Measurements from ENCODE around the gene AARS1. TPM values are rescaled to one million over a fixed set of nuclear protein-coding genes. Genes with fewer than 3 reads are reported as not detected.
"Not testable (repeated sequence)": the region's sequence is repeated elsewhere in the genome, so short reads cannot be mapped to it uniquely, and the experiment has no call there.

Gene AARS1
- total RNA-seq, 1 donor from 2014 or later: 85.4 TPM

- DNase-seq (ENCODE audit: low spot score): no peak
These were observed 17.6 kb downstream of the AARS1 start for GRCh38 chr16:70271696-70272095.

GRCh38 chr16:70270176-70270575 lies 19.1 kb downstream of the AARS1 start:
- DNase-seq (ENCODE audit: low spot score): no peak

- DNase-seq (ENCODE audit: low spot score): no peak
These were observed 19.8 kb downstream of the AARS1 start for GRCh38 chr16:70269471-70269870.

- DNase-seq (ENCODE audit: low spot score): not testable (repeated sequence)
These were observed 21.4 kb downstream of the AARS1 start for GRCh38 chr16:70267922-70268321.

- DNase-seq (ENCODE audit: low spot score): no peak
These were observed 21.8 kb downstream of the AARS1 start for GRCh38 chr16:70267516-70267915.

GRCh38 chr16:70259903-70260302 lies 29.4 kb downstream of the AARS1 start:
- DNase-seq (ENCODE audit: low spot score): not testable (repeated sequence)

GRCh38 chr16:70258946-70259345 lies 30.4 kb downstream of the AARS1 start:
- no peak for DNase-seq (ENCODE audit: low spot score)

GRCh38 chr16:70258065-70258464 lies 31.2 kb downstream of the AARS1 start:
- no peak for DNase-seq (ENCODE audit: low spot score)

- DNase-seq (ENCODE audit: low spot score): no peak
These were observed 31.9 kb downstream of the AARS1 start for GRCh38 chr16:70257391-70257790.

GRCh38 chr16:70255574-70255973 lies 33.7 kb downstream of the AARS1 start:
- DNase-seq (ENCODE audit: low spot score): no peak

- DNase-seq (ENCODE audit: low spot score): no peak
These were observed 34.4 kb downstream of the AARS1 start for GRCh38 chr16:70254965-70255286.

GRCh38 chr16:70254180-70254964 lies 34.9 kb downstream of the AARS1 start:
- no peak for DNase-seq (ENCODE audit: low spot score)

GRCh38 chr16:70253291-70254106 lies 35.8 kb downstream of the AARS1 start:
- no peak for DNase-seq (ENCODE audit: low spot score)

- no peak for DNase-seq (ENCODE audit: low spot score)
These were observed 36.8 kb downstream of the AARS1 start for GRCh38 chr16:70252355-70252988.

GRCh38 chr16:70251629-70252354 lies 37.5 kb downstream of the AARS1 start, which contains the start of gene EXOSC6:
EXOSC6 (minus strand) TSS chr16:70251940; CDS start chr16:70251900, 40 bp downstream.
- DNase-seq (ENCODE audit: low spot score): peak; percentile 93

- no peak for DNase-seq (ENCODE audit: low spot score)
These were observed 38.3 kb downstream of the AARS1 start for GRCh38 chr16:70250748-70251628.

- DNase-seq (ENCODE audit: low spot score): not testable (repeated sequence)
These were observed 39.6 kb downstream of the AARS1 start for GRCh38 chr16:70249697-70250096.

- DNase-seq (ENCODE audit: low spot score): not testable (repeated sequence)
These were observed 50.5 kb downstream of the AARS1 start for GRCh38 chr16:70238773-70239172.

- DNase-seq (ENCODE audit: low spot score): not testable (repeated sequence)
These were observed 57.5 kb downstream of the AARS1 start for GRCh38 chr16:70231831-70232230.

- not testable (repeated sequence) for DNase-seq (ENCODE audit: low spot score)
These were observed 63.3 kb downstream of the AARS1 start for GRCh38 chr16:70226024-70226423.

- not testable (repeated sequence) for DNase-seq (ENCODE audit: low spot score)
These were observed 63.9 kb downstream of the AARS1 start for GRCh38 chr16:70225430-70225829.

Measured in mucosa of gallbladder (tissue), 1 donor.